Ectodermal cell (in vitro differentiated cells): ENCODE data around the gene EXOC2.
"Not testable (repeated sequence)": the region's sequence is repeated elsewhere in the genome, so short reads cannot be mapped to it uniquely, and the experiment has no call there.

Source experiments
- H3K27ac ChIP-seq: 2 replicates; pipeline ENCODE4 v1.7.0; 2013; ENCODE audit warnings: mild to moderate bottlenecking, low read depth, low read length; ENCODE audit not compliant: insufficient read depth, poor library complexity, severe bottlenecking
- H3K27me3 ChIP-seq: 2 replicates; pipeline ENCODE4 v1.7.0; 2013; ENCODE audit warnings: mild to moderate bottlenecking, low read length; ENCODE audit not compliant: insufficient read depth, control insufficient read depth, poor library complexity, severe bottlenecking
- H3K36me3 ChIP-seq: one replicate; pipeline ENCODE4 v1.7.0; 2013; ENCODE audit warnings: low read length; ENCODE audit not compliant: control insufficient read depth, insufficient read depth
- H3K4me1 ChIP-seq: one replicate; pipeline ENCODE4 v1.7.0; 2013; ENCODE audit warnings: low read length; ENCODE audit not compliant: control insufficient read depth, insufficient read depth
- H3K4me3 ChIP-seq: 2 replicates; pipeline ENCODE4 v1.7.0; 2013; ENCODE audit warnings: low read depth, low read length, control low read depth; ENCODE audit not compliant: insufficient read depth
- H3K9me3 ChIP-seq: 2 replicates; pipeline ENCODE4 v1.7.0; 2013; ENCODE audit warnings: mild to moderate bottlenecking, low read length, moderate library complexity; ENCODE audit not compliant: control insufficient read depth
- WGBS, 2 experiments: methylation state at CpG; one replicate each; pipeline ENCODE4 v1.1.7; 2013; ENCODE audit warnings: missing lambda C conversion rate in 2 of 2; 5-methylcytosine and 5-hydroxymethylcytosine counted together

EXOC2 gene

DNA sequence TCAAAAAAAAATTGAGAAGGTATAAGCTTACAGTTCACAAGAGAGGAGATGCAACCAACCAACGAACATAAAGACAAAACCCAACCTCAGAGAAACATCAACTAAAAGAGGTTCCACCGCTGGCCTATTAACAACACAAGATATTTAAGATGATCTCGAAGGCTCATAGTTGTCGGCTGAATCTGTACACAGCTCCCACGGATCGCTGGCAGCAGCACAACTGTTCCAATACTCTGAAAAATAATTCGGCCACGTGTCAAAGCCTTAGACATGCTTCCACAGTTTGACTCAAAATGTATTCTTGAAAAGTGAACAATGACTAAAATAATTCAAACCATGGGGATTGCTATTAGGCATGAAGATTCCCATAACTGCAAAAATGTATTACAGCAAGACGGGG is 13.7 kb downstream of the EXOC2 start:
- Histone ChIP-seq H3K9me3 (no peaks in the 10 kb centered on the region), H3K4me3 (no peak overlapping the region), H3K27ac (no peak overlapping the region), H3K36me3 (no peaks in the 10 kb centered on the region), H3K4me1 (peaks cover 14% of the 10 kb centered on the region), H3K27me3 (no peaks in the 10 kb centered on the region)
- 79 to 81% methylated on average over 9 of the region's 9 CpGs for WGBS, 2 experiments

DNA sequence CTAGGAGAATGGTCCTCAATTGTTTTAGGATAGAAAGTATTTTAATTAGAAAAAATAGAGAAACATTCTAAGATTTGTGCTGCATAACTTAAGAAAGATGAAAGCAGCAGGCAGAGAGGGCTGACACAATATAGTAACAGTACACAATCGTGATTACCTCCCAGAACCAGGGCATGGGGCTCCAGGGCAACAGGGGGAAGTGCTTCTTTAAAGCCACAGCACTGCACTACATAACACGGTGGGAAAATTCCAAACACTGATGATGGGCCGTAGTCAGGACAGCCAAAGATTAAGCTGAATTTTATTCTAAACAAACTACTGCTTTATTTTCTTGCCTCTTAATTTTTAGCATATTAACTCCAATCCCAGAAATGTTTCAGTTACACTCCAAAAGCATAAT is 14.4 kb downstream of the EXOC2 start:
- Histone ChIP-seq H3K9me3 (no peaks in the 10 kb centered on the region), H3K27me3 (no peaks in the 10 kb centered on the region), H3K4me3 (no peak overlapping the region), H3K4me1 (peaks cover 14% of the 10 kb centered on the region), H3K27ac (no peak overlapping the region), H3K36me3 (no peaks in the 10 kb centered on the region)
- 33 to 34% methylated on average over 3 of the region's 3 CpGs for WGBS, 2 experiments

DNA sequence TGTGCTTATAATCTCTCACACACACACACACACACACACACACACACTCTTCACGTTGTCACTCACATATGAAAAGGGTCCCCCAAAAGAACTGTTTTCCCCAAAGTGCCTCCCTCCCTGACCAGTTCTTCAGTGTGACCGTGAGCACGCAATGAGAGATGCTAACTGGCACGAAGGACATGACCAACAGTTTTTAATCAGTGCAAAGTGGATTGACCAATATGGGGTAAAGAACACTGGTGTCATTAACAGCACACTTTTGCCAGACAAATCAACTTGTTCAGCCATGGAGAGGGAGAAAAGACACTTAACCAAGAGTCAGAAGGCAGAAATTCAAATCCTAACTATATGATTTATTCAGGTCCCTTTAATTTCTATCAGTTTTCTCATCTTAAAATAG is 15.0 kb downstream of the EXOC2 start:
- H3K36me3 ChIP-seq, result no peaks in the 10 kb centered on the region
- no peaks in the 10 kb centered on the region for H3K9me3 ChIP-seq
- no peaks in the 10 kb centered on the region for H3K27me3 ChIP-seq
- WGBS, 2 experiments, result 92 to 93% methylated on average over 4 of the region's 4 CpGs
- peaks cover 14% of the 10 kb centered on the region for H3K4me1 ChIP-seq
- no peak overlapping the region for H3K27ac ChIP-seq
- no peak overlapping the region for H3K4me3 ChIP-seq

DNA sequence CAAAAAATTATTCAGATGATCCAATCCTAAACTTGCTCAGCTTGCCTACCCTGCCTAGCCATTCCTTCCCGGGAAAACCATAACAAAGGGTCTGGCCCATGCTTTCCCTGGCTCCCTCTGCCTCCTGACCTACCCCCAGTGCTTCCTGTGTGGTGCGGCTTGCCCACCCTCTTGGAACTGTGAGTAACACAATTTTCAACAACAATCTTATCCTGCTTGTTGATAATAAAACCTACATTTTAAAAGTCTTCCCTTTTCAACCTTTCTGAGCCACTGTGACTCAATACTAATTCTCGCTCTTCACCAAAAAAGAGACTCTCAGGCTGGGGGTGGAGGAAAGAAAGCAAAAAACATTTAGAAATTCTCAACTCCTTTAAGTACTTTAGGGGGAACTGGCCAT is 18.0 kb downstream of the EXOC2 start:
- 66 to 75% methylated on average over 2 to 3 of the region's 3 CpGs for WGBS, 2 experiments
- H3K36me3 ChIP-seq, result no peaks in the 10 kb centered on the region
- no peak overlapping the region for H3K4me3 ChIP-seq
- no peaks in the 10 kb centered on the region for H3K9me3 ChIP-seq
- H3K27me3 ChIP-seq, result no peaks in the 10 kb centered on the region
- H3K4me1 ChIP-seq, result peaks cover under 1% of the 10 kb centered on the region
- H3K27ac ChIP-seq, result no peak overlapping the region

DNA sequence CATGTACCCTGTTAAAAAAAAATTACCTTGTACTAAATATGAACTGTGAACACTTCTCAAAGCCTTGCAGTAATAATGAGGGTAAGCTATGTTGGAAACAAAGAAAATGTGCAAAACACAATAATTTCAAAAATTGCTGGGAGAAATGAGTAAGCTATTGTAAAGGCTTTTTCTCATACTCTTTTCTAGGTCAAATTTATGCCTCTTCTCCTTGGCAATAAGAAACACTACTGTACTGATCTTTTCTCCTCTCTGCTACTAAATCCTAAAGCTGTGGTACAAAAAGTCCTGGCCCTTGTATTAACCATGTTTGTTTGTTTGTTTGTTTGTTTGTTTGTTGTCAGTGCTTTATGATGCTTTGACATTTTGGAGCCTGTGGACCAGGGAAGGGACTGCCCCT is 18.5 kb downstream of the EXOC2 start:
- no peak overlapping the region for H3K4me3 ChIP-seq
- no peaks in the 10 kb centered on the region for H3K9me3 ChIP-seq
- no peaks in the 10 kb centered on the region for H3K27me3 ChIP-seq
- no peaks in the 10 kb centered on the region for H3K4me1 ChIP-seq
- no peaks in the 10 kb centered on the region for H3K36me3 ChIP-seq
- H3K27ac ChIP-seq, result no peak overlapping the region

DNA sequence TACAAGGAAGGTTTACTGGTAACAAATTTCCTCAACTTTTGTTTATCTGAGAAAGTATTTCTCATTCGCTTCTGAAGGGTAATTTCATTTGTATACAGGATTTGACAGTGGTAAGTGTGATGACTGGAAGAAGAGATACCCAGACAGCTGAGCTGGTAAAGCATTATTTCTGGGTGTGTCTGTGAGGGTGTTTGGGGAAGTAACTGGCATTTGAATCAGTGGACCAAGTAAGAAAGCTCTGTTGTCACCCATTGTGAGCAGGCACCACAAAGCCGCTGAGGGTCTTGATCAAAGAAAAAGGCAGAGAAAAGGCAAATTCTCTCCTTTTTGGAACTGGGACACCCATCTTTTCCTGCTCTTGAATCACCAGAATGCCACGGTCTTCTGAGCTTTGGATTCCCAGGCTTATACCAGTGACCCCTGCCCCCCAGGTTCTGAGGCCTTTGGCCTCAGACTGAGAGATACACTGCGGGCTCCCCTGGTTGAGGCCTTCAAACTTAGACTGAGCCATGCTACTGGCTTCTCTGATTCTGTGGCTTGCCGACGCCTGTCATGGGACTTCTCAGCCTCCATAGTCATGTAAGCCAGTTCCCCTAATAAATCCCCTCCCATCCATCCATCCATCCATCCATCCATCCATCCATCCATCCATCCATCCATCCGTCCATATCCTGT is 25.5 kb downstream of the EXOC2 start:
- Histone ChIP-seq H3K27ac (no peak overlapping the region), H3K27me3 (no peaks in the 10 kb centered on the region), H3K4me1 (no peaks in the 10 kb centered on the region), H3K36me3 (no peaks in the 10 kb centered on the region), H3K4me3 (no peak overlapping the region), H3K9me3 (peaks cover 3% of the 10 kb centered on the region)
- WGBS, 2 experiments, result 80 to 85% methylated on average over 1 of the region's 7 CpGs

DNA sequence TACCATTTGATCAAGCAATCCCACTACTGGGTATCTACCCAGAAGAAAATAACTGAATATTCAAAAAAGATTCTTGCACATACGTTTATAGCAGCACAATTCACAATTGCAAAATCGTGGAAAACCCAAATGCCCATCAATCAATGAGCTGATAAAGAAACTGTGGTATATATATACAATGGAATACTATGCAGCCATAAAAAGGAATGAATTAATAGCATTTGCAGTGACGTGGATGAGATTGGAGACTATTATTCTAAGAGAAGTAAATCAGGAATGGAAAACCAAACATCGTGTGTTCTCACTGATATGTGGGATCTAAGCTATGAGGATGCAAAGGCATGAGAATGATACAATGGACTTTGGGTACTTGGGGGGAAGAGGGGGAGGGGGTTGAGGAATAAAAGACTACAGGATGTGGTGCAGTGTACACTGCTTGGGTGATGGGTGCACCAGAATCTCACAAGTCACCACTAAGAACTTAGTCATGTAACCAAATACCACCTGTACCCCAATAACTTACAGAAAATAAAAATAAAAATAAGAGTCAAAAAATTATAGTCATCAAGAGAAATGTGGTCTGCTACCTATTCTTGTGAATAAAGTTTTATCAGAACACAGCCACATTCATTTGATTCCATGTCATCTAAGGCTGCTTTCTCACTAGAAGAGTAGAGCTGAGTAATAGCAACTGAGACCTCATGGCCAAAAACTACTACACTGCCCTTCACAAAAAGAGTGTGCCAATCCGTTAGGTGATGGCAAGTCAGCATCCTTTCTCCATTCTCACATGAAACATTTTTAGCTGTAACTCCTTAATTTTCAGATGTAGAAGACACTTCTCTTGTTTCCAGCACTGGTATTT is 27.3 kb downstream of the EXOC2 start:
- Histone ChIP-seq H3K4me1 (no peaks in the 10 kb centered on the region), H3K9me3 (peaks cover 3% of the 10 kb centered on the region), H3K36me3 (no peaks in the 10 kb centered on the region), H3K4me3 (no peak overlapping the region), H3K27ac (no peak overlapping the region), H3K27me3 (no peaks in the 10 kb centered on the region)
- WGBS, 2 experiments, result 82 to 97% methylated on average over 5 of the region's 5 CpGs

DNA sequence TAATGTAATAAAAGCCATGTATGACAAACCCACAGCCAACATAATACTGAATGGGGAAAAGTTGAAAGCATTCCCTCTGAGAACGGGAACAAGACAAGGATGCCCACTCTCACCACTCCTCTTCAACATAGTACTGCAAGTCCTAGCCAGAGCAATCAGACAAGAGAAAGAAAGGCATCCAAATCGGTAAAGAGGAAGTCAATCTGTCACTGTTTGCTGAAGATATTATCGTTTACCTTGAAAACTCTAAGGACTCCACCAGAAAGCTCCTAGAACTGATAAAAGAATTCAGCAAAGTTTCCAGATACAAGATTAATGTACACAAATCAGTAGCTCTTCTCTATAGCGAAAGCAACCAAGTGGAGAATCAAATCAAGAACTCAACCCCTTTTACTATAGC is 29.2 kb downstream of the EXOC2 start:
- WGBS, 2 experiments, result 84 to 90% methylated on average over 4 of the region's 4 CpGs
- not testable (repeated sequence) for H3K27ac ChIP-seq, H3K4me3 ChIP-seq, H3K27me3 ChIP-seq, H3K4me1 ChIP-seq, H3K9me3 ChIP-seq, H3K36me3 ChIP-seq

DNA sequence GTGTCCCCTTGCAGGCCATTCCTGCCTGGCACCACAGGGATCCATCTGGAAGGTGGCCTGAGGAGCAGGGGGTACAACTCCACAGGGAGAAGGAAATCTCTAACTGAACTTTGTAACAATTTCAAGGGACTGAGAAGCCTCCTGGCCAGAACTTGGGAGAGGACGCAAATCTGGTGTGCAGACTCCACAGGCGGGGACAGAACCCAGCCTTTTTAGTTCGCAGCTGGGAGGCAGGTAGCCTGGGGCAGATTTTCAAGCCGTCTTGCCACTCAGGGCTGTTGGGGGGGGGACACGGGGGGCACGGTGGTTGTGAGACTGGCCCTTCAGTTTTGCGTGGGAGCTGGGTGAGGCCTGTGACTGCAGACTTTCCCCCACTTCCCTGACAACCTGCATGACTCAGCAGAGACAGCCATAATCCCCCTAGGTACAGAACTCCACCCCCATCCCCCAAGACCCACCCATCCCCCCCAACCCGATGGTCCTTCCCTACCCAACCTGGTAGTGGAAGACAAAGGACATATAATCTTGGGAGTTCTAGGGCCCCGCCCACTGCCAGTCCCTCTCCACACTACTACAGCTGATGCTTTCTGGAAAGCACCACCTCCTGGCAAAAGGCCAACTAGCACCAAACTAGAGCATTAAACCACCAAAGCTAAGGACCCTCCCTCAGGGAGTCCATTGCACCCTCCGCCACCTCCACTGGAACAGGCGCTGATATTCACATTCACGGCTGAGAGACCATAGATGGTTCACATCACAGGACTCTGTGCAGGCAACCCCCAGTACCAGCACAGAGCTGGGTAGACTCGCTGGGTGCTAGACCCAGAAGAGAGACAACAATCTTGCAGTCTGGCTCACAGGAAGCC is 33.0 kb downstream of the EXOC2 start:
- Histone ChIP-seq H3K27ac (peak overlapping the region; percentile 13), H3K27me3 (no peaks in the 10 kb centered on the region), H3K4me3 (no peak overlapping the region), H3K9me3 (no peaks in the 10 kb centered on the region), H3K36me3 (peaks cover 3% of the 10 kb centered on the region), H3K4me1 (peaks cover 6% of the 10 kb centered on the region)
- WGBS, 2 experiments, result 69 to 72% methylated on average over 12 to 13 of the region's 13 CpGs

DNA sequence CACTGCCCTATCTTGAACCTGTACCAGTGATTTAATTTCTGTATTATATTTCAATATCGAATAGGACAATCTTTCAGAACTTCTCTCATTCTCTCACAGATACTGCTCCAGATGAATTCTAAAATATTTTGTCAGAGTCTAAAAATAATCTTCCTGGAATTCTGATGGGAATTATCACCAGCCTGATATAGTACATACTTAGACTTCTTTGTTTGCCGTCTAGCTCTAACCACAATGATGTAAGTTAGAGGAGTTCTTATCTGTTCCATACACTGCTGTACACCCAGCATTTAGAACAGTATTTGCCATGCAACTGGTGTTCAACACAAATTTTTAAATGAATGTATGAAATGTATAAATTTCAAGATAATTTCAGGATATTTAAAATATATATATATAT is 34.7 kb downstream of the EXOC2 start:
- Histone ChIP-seq H3K36me3 (peaks cover 3% of the 10 kb centered on the region), H3K4me3 (no peak overlapping the region), H3K9me3 (no peaks in the 10 kb centered on the region), H3K4me1 (peaks cover 6% of the 10 kb centered on the region), H3K27me3 (no peaks in the 10 kb centered on the region), H3K27ac (no peak overlapping the region)
- 100% methylated on average over 2 of the region's 2 CpGs; no CpG with 5 or more reads in 1 of the 2 experiments for WGBS, 2 experiments
